IPS-18c (cell line): Measurements from ENCODE around the gene PIH1D1.

Experiments used
- H3K4me3 ChIP-seq: 2 replicates; pipeline ENCODE4 v1.7.0; 2013; ENCODE audit warnings: low read depth, mild to moderate bottlenecking, low read length, moderate library complexity; ENCODE audit not compliant: insufficient read depth
- H3K9me3 ChIP-seq: one replicate; pipeline ENCODE4 v1.6.1; 2013; ENCODE audit warnings: mild to moderate bottlenecking, low read length, moderate library complexity; ENCODE audit not compliant: control insufficient read depth, insufficient read depth

Gene PIH1D1

GRCh38 chr19:49443366-49444099 is 8.1 kb downstream of the PIH1D1 start:
- H3K9me3 ChIP-seq = no peaks in the 10 kb centered on the region

DNA sequence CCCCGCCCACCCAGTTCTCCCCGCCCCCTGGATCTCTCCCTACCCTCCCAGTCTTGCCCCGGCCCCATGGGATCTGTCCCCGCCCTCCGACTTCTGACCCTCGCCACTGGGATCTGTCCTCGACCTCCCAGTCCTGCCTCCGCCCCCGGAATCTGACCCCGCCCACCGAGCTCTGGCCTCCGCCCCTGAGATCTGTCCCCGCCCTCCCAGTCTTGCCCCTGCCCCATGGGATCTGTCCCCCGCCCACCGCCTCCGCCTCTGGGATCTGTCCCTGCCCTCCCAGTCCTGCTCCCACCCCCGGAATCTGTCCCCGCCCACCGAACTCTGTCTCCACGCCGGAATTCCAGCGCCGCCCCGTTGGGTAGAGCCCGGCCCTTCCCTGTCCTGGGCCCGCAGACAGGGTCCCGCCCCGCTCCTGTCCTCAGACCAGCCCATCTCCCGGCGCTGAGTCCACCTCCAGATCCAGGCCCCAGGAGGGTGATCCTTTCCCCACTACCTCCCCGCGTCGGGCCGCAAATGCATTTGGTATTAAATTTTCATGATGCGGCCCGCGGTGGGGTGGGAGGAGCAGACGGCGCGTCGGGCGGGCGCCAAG is 8.7 kb downstream of the PIH1D1 start:
- H3K9me3 ChIP-seq = no peaks in the 10 kb centered on the region
- peak overlapping the region; percentile 85 for H3K4me3 ChIP-seq

More at GRCh38 chr19:49443366-49444099, 8.1 kb downstream of the PIH1D1 start:
- peak overlapping the region; percentile 85 for H3K4me3 ChIP-seq

- no peaks in the 10 kb centered on the region for H3K9me3 ChIP-seq
- H3K4me3 ChIP-seq = peak overlapping the region; percentile 22
Observed at GRCh38 chr19:49442354-49442753, 9.3 kb downstream of the PIH1D1 start.

GRCh38 chr19:49441960-49442350 is 9.7 kb downstream of the PIH1D1 start:
- H3K9me3 ChIP-seq = no peaks in the 10 kb centered on the region
- H3K4me3 ChIP-seq = peak overlapping the region; percentile 22; the same call in 1 of the 2 replicates

- H3K4me3 ChIP-seq = peak within 1 kb of the TSS; percentile 50
- H3K9me3 ChIP-seq = no peaks in the 10 kb centered on the region
Observed at GRCh38 chr19:49441210-49441959, 10.2 kb downstream of the PIH1D1 start, which contains the start of gene SLC17A7. Gene SLC17A7, minus strand, starts transcription at chr19:49441527. Its CDS starts 148 bp downstream, at chr19:49441379.

GRCh38 chr19:49440439-49441209 is 11.0 kb downstream of the PIH1D1 start:
- Histone ChIP-seq H3K4me3 (peak overlapping the region; percentile 50), H3K9me3 (no peaks in the 10 kb centered on the region)

GRCh38 chr19:49439836-49440235 is 11.8 kb downstream of the PIH1D1 start:
- no peaks in the 10 kb centered on the region for H3K9me3 ChIP-seq
- H3K4me3 ChIP-seq = no peak overlapping the region

DNA sequence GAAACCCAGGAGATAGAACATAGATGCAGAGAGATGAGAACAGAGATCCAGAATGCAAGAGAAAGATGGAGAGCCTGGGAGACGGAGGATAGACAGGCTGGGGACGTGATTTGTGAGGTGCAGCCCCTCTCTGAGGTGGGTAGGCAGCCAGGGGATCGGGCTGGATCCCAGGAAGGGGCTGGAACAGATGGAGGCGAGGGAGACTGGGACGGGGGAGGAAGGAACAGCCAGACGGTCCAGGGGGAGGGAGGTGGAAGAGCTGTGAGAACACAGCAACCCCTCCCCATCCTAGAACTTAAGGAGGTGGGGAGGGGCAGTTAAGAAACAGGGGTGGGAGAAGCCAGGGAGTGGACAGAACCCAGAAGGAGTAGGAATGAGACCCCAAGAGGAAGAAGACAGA is 13.4 kb downstream of the PIH1D1 start:
- Histone ChIP-seq H3K4me3 (no peak overlapping the region), H3K9me3 (no peaks in the 10 kb centered on the region)

- Histone ChIP-seq H3K4me3 (no peak overlapping the region), H3K9me3 (no peaks in the 10 kb centered on the region)
Observed at GRCh38 chr19:49437231-49437630, 14.4 kb downstream of the PIH1D1 start.

DNA sequence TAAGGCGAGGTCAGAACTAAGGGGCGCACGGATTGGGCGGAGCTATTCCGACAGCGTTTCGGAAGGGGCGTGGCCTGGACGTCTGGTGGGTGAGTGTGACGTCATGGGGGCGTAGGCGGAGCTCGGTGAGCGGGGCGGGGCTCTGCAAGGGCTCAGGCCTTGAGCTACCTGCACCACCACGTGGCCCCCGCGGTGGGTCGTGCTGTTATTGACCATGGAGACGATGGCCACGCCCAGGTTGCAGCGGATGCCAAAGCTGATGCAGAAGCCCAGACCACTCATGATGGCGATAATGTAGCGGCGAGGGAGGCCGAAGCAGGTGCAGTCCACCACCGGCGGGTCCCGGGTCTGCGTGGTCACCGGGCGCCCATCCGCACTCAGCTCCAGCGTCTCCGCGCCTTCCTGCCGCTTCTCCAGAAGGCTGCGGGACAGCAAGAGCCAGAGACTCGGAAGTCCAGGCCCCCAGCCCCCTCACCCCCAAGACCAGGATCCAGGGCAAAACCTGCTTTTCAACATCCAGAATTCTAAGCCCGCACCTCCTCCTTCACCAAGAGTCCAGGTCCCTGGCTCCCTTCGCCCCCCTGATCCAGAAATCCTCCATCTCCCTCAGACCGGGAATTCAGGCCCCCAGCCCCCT is 15.1 kb downstream of the PIH1D1 start:
- Histone ChIP-seq H3K4me3 (peak overlapping the region; percentile 29), H3K9me3 (peaks cover 2% of the 10 kb centered on the region)

- H3K4me3 ChIP-seq = no peak overlapping the region
- H3K9me3 ChIP-seq = peaks cover 2% of the 10 kb centered on the region
Observed at GRCh38 chr19:49435670-49436069, 15.9 kb downstream of the PIH1D1 start.

DNA sequence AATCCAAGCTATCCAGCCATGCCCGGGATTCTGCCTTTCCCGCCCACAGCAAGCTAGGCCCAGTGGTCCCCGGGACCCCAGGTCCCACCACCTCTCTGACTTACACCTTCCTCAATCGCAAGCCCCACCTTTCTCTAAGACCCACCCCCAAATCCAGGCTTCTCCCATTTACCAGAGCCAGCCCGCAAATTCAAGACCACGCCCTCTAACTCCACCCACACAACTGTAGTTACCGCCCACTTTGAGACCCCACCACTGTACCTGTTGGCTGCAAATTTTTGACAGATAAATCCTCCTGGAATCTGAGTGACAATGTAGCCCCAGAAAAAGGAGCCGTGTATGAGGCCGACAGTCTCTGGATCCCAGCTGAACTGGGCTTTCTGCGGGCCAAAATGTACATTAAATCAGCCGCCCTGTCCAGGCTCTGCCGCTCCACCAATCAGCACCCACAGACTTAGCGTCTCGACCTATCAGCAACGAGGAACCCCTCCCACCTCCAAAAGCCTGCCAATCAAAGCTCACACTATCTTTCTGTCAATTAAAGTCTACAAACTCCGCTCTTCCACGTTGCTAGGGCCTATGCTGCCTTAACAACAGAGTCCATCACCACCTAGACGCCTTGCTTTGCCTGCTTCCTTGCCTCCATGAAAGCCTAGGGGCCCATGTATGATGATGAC is 16.6 kb downstream of the PIH1D1 start:
- Histone ChIP-seq H3K9me3 (peaks cover 2% of the 10 kb centered on the region), H3K4me3 (no peak overlapping the region)

DNA sequence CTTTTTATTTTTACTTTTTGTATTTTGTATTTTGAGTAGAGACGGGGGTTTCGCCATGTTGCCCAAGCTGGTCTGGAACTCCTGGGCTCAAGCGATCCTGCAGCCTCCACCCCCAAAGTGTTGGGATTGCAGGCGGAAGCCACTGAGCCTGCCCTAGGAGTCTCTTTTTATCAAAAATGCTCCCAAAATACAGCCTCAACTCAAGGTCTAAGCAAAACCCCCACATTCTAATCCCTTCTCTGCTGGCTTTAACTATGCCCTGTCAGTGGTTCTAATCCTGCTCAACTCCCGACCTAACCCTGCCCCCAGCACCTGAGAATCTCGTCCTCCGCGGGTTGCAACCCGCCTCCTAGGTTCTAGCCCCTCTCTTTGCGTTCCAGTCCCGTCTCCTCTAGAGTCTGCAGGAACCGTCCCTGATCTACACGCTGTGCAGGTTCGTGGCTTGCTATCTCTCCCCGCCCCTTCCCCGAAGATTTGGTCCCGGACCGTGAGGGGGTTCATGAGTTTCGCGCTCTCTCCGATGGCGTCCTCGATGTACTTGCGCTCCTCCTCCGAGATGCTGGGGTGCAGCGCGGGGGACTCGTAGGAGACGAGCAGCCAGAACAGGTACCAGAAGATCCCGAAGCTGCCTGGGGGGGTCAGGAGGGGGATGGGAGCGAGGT is 18.2 kb downstream of the PIH1D1 start:
- no peak overlapping the region for H3K4me3 ChIP-seq
- peaks cover 2% of the 10 kb centered on the region for H3K9me3 ChIP-seq

DNA sequence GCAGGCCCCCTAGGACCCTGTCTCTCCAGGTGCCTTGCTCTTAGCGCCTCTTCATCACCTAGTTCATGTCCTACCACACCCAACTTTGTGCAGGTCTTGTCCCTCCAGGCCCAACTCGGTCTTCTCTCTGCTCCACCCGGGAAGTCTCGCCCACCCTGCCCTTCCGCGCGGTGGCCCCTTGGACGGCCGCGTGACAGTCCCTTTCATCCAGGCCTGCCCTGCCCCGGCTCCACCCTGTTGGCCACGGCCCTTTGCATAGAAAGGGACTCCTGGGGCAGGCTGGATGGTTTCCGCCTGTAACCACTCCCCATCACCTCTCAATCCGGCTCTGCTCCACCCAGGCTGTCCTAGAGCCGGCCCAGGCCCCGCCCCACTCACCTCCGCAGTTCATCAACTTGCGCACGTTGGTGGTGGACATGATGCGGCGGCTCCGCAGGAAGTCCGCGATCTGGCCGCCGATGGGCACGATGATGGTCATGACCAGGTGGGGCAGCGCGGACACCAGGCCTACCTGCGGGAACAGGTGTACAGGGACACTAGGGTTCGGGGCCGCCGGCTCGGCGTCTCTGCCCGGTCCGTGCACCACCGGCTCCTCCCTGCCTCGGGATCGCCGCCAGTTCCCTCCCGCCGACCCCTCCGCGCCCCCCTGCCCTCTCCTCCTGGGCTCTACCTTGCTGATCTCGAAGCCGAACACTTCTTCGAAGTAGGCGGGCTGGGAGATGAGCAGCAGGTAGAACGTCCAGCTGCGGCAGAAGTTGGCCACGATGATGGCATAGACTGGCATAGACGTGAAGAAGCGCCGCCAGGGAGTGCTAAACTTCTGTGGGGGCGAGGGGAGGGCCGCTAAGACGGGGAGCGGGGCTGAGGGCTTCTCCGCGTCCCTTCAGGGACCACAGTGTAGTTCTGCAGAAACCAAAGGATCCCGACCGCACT is 19.2 kb downstream of the PIH1D1 start:
- H3K4me3 ChIP-seq = peak overlapping the region; percentile 40
- H3K9me3 ChIP-seq = peaks cover 2% of the 10 kb centered on the region

- no peak overlapping the region for H3K4me3 ChIP-seq
- peaks cover 2% of the 10 kb centered on the region for H3K9me3 ChIP-seq
Observed at GRCh38 chr19:49431330-49431749, 20.3 kb downstream of the PIH1D1 start.
